ENCODE measurements around the gene MACROD2.

Gene MACROD2

GRCh38 chr20:16061351-16061750 lies 2066.0 kb downstream of the MACROD2 start:
- POLR2A ChIA-PET (ENCODE audit: low non-redundant PET): no interaction called here

GRCh38 chr20:16062661-16063581 lies 2067.6 kb downstream of the MACROD2 start:
- no peak overlapping the region for H3K27ac ChIP-seq
- CTCF ChIA-PET: no interaction called here
- POLR2A ChIA-PET (ENCODE audit: low non-redundant PET): no interaction called here
- TF ChIP-seq, protein P1, sequence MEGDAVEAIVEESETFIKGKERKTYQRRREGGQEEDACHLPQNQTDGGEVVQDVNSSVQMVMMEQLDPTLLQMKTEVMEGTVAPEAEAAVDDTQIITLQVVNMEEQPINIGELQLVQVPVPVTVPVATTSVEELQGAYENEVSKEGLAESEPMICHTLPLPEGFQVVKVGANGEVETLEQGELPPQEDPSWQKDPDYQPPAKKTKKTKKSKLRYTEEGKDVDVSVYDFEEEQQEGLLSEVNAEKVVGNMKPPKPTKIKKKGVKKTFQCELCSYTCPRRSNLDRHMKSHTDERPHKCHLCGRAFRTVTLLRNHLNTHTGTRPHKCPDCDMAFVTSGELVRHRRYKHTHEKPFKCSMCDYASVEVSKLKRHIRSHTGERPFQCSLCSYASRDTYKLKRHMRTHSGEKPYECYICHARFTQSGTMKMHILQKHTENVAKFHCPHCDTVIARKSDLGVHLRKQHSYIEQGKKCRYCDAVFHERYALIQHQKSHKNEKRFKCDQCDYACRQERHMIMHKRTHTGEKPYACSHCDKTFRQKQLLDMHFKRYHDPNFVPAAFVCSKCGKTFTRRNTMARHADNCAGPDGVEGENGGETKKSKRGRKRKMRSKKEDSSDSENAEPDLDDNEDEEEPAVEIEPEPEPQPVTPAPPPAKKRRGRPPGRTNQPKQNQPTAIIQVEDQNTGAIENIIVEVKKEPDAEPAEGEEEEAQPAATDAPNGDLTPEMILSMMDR (conservative IDR thresholded peaks at IDR 0.05; ENCODE audit: low read depth): no peak
- no peak for DNase-seq (ENCODE audit: low spot score)

More at GRCh38 chr20:16061351-16061750, 2066.0 kb downstream of the MACROD2 start:
- DNase-seq (ENCODE audit: low spot score): no peak
- TF ChIP-seq, protein P1 (conservative IDR thresholded peaks at IDR 0.05; ENCODE audit: low read depth): no peak
- CTCF ChIA-PET: no interaction called here
- H3K27ac ChIP-seq: no peak overlapping the region

GRCh38 chr20:16063881-16064280 lies 2068.6 kb downstream of the MACROD2 start:
- ChIA-PET POLR2A (ENCODE audit: low non-redundant PET) (no interaction called here), CTCF (no interaction called here)
- no peak overlapping the region for H3K27ac ChIP-seq
- TF ChIP-seq, protein P1 (conservative IDR thresholded peaks at IDR 0.05; ENCODE audit: low read depth): no peak
- DNase-seq (ENCODE audit: low spot score): no peak

DNA sequence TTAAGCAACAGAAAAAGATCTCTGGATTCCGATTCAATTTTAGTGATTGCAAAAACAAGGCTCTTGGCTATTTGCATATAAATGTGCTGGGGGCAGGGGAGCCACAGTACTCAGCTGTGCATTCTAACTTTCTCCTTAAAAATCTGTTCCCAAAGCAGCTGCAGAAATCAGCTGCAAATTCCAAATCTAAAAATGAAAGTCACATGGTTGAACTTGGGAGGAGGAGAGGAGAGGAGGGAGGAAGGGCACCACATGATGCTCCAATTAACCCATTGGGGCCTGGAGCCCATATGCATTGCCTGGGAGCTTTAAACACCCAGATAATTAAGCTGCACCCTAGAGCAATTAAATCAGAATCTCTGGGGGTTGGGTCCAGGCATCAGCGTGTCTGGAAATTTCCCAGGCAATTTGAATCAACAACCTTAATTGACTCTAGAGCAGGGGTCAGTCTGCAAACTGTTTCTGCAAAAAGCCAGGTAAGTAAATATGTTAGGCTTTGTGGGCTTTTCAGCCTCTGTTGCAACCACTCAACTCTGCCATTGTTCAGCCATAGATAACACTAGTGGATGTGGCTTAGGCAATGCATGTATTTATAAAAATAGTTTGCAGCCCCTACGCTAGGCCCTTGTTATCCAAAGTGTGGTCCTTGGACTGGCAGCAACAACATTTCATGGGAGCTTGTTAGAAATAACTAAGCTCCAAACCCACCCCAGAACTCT lies 2069.8 kb downstream of the MACROD2 start:
- DNase-seq (ENCODE audit: low spot score): no peak
- CTCF ChIA-PET: no interaction called here
- TF ChIP-seq, protein P1 (conservative IDR thresholded peaks at IDR 0.05; ENCODE audit: low read depth): no peak
- H3K27ac ChIP-seq: no peak overlapping the region
- POLR2A ChIA-PET (ENCODE audit: low non-redundant PET): no interaction called here

GRCh38 chr20:16066571-16066970 lies 2071.3 kb downstream of the MACROD2 start:
- no peak overlapping the region for H3K27ac ChIP-seq
- no peak for DNase-seq (ENCODE audit: low spot score)
- TF ChIP-seq, protein P1 (conservative IDR thresholded peaks at IDR 0.05; ENCODE audit: low read depth): no peak
- CTCF ChIA-PET: no interaction called here
- POLR2A ChIA-PET (ENCODE audit: low non-redundant PET): no interaction called here

GRCh38 chr20:16069389-16070010 lies 2074.2 kb downstream of the MACROD2 start:
- H3K27ac ChIP-seq: no peak overlapping the region
- TF ChIP-seq, protein P1 (conservative IDR thresholded peaks at IDR 0.05; ENCODE audit: low read depth): no peak
- ChIA-PET POLR2A (ENCODE audit: low non-redundant PET) (no interaction called here), CTCF (no interaction called here)
- no peak for DNase-seq (ENCODE audit: low spot score)
